HepG2 (cell line): Measurements from ENCODE around the gene GPM6B. TPM values are rescaled to one million over a fixed set of nuclear protein-coding genes. Genes with fewer than 3 reads are reported as not detected.

Experiments
- ATAC-seq: fragments of 200-7000 bp; cut with Tn5 transposase; 3 replicates; pipeline ENCODE4 v1.9.1; 2020; ENCODE audit warnings: mild to moderate bottlenecking, moderate library complexity
- BruUV-seq: library from RNA; stranded (reverse); fragments of 400-500 nt; replicated peaks from 2 replicates; lab custom pipeline; 2021; lab: Mats Ljungman, UMichigan
- CTCF ChIA-PET: fragments of 300-600 bp; formaldehyde crosslinking; extraction: SDS; loops from one replicate; lab custom pipeline; 2021; ENCODE audit warnings: low total read pairs, inconsistent platforms, low intra/inter-chr PET ratio; lab: Yijun Ruan, JAX
- POLR2A ChIA-PET: fragments of 350-600 bp; sonication (Branson Sonifier 250); formaldehyde crosslinking; loops from one replicate; lab custom pipeline; 2020; ENCODE audit warnings: antibody characterized with exemption, inconsistent platforms; lab: Yijun Ruan, JAX
- DNase-seq: peaks from one replicate; pipeline ENCODE4 v3.0.0-alpha.2; 2015; ENCODE audit warnings: low spot score
- FAIRE-seq: peaks from 3 replicates; lab custom pipeline; 2011; peaks lifted over from hg19 to GRCh38; lab: Jason Lieb, UNC
- H2AFZ ChIP-seq: one replicate; pipeline ENCODE4 v1.6.1; 2011; ENCODE audit warnings: low read length, inconsistent platforms
- H3K27ac ChIP-seq: fragments of 300-600 bp; 3 replicates; pipeline ENCODE4 v1.8.0; 2011; ENCODE audit warnings: mixed run types, mild to moderate bottlenecking, mixed read lengths, low read length, inconsistent platforms; ENCODE audit not compliant: insufficient read depth; ENCODE audit errors: extremely low read length
- H3K27me3 ChIP-seq, 2 experiments: fragments of 200-600 bp in 1 of 2; 2 replicates in 1 of 2; 3 replicates in 1 of 2; pipeline versions ENCODE4 v1.6.0 to v1.8.0; 2011; ENCODE audit warnings: low read length in 2 of 2, mild to moderate bottlenecking in 2 of 2, moderate library complexity in 2 of 2, inconsistent platforms in 1 of 2; ENCODE audit not compliant: insufficient read depth in 2 of 2, control insufficient read depth in 1 of 2
- H3K36me3 ChIP-seq, 2 experiments: fragments of 200-600 bp in 1 of 2; replicated peaks in 1 of 2; 2 replicates in 1 of 2; 3 replicates in 1 of 2; pipeline versions ENCODE4 v1.5.1 to v1.8.0; 2011; ENCODE audit warnings: low read length in 2 of 2, inconsistent platforms in 1 of 2; ENCODE audit not compliant: insufficient read depth in 2 of 2, control insufficient read depth in 1 of 2
- H3K4me1 ChIP-seq: 2 replicates; pipeline ENCODE4 v1.5.1; 2012; ENCODE audit warnings: low read length, inconsistent platforms; ENCODE audit not compliant: insufficient read depth
- H3K4me2 ChIP-seq: 2 replicates; pipeline ENCODE4 v1.6.0; 2011; ENCODE audit warnings: low read depth, low read length, inconsistent platforms
- H3K4me3 ChIP-seq, 3 experiments: fragments of 200-600 bp in 1 of 3; sonication (generic), shearing (Covaris generic) in 1 of 3; replicated peaks in 1 of 3; 2 replicates each; pipeline ENCODE4 v1.5.1; 2011 to 2016; ENCODE audit warnings: low read length in 3 of 3, inconsistent platforms in 2 of 3, low read depth in 2 of 3, mild to moderate bottlenecking in 2 of 3, control low read depth in 1 of 3, mixed read lengths in 1 of 3; ENCODE audit not compliant: insufficient read depth in 1 of 3
- H3K79me2 ChIP-seq: one replicate; pipeline ENCODE4 v1.6.1; 2011; ENCODE audit warnings: low read length, inconsistent platforms; ENCODE audit not compliant: insufficient read depth
- H3K9ac ChIP-seq: 2 replicates; pipeline ENCODE4 v1.6.0; 2011; ENCODE audit warnings: mild to moderate bottlenecking, low read depth, low read length, inconsistent platforms; ENCODE audit not compliant: insufficient read depth
- H3K9me3 ChIP-seq: 2 replicates; pipeline ENCODE4 v1.5.1; 2012; ENCODE audit warnings: mild to moderate bottlenecking, low read length
- H4K20me1 ChIP-seq: 2 replicates; pipeline ENCODE4 v1.6.0; 2011; ENCODE audit warnings: inconsistent platforms, mild to moderate bottlenecking, low read length, moderate library complexity; ENCODE audit not compliant: insufficient read depth
- CBX5 ChIP-seq: sonication (generic); formaldehyde crosslinking; IDR thresholded peaks from 2 replicates; pipeline ENCODE4 v1.4.0; 2020; ENCODE audit warnings: missing genetic modification reagents, borderline replicate concordance
- FOXP1 ChIP-seq, 2 experiments: fragments of 450-650 bp in 1 of 2; IDR thresholded peaks; 2 replicates each; pipeline ENCODE4 v1.6.1; 2017 to 2018; ENCODE audit warnings: antibody characterized with exemption in 1 of 2
- GPN1 ChIP-seq: sonication (generic); formaldehyde crosslinking; IDR thresholded peaks from 2 replicates; pipeline ENCODE4 v1.5.1; 2020; ENCODE audit warnings: missing genetic modification reagents, borderline replicate concordance
- ISX ChIP-seq: sonication (generic); formaldehyde crosslinking; conservative IDR thresholded peaks from 2 replicates; pipeline ENCODE4 v1.5.0; 2020; ENCODE audit warnings: missing genetic modification reagents
- KDM5A ChIP-seq: fragments of 200-600 bp; sonication (generic); IDR thresholded peaks from 2 replicates; pipeline ENCODE4 v1.7.0; 2018; ENCODE audit warnings: antibody characterized with exemption, mild to moderate bottlenecking, low read length, borderline replicate concordance
- KMT2A ChIP-seq: sonication (generic); formaldehyde crosslinking; IDR thresholded peaks from 2 replicates; pipeline ENCODE4 v1.4.0; 2020; ENCODE audit warnings: missing genetic modification reagents
- TP53 ChIP-seq: sonication (generic); formaldehyde crosslinking; conservative IDR thresholded peaks from 2 replicates; pipeline ENCODE4 v1.4.0; 2020; ENCODE audit warnings: missing genetic modification reagents
- ZNF598 ChIP-seq: sonication (generic); formaldehyde crosslinking; IDR thresholded peaks from 2 replicates; pipeline ENCODE4 v1.5.1; 2020; ENCODE audit warnings: mild to moderate bottlenecking, missing genetic modification reagents, borderline replicate concordance
- ZNF619 ChIP-seq: sonication (generic); formaldehyde crosslinking; IDR thresholded peaks from 2 replicates; pipeline ENCODE4 v1.4.0; 2020; ENCODE audit warnings: mild to moderate bottlenecking, missing genetic modification reagents
- ZNF766 ChIP-seq: sonication (generic); formaldehyde crosslinking; IDR thresholded peaks from 2 replicates; pipeline ENCODE4 v1.5.0; 2020; ENCODE audit warnings: missing genetic modification reagents, borderline replicate concordance
- ZSCAN22 ChIP-seq: sonication (generic); formaldehyde crosslinking; IDR thresholded peaks from 2 replicates; pipeline ENCODE4 v1.4.0; 2020; ENCODE audit warnings: mild to moderate bottlenecking, missing genetic modification reagents
- WGBS: methylation state at CpG from one replicate; pipeline ENCODE4 v1.1.6; 2017; ENCODE audit warnings: low lambda C conversion rate; 5-methylcytosine and 5-hydroxymethylcytosine counted together
- in situ Hi-C: cut with HindIII; loops from 2 replicates; pipeline ENCODE4 v1.10.0; 2017; ENCODE audit warnings: low pct_unique_long_range_greater_than_20kb; ENCODE audit not compliant: extremely low pct_ligation_motif_present
- intact Hi-C: fragments of 100-400 bp; cut with micrococcal nuclease; formaldehyde crosslinking; loops from one replicate; pipeline ENCODE4 v1.10.0; 2022; ENCODE audit not compliant: unreplicated experiment
- polyA plus RNA-seq, 8 experiments: library from polyadenylated mRNA; depleted of rRNA in 3 of 8; stranded (reverse) in 7 of 8; unstranded in 1 of 8; fragments of >200 nt; fragmentation: Illumina TruSeq in 4 of 8; extraction: Trizol in 4 of 8; gene quantifications; 2 replicates each; pipeline versions ENCODE4 v1.2.1 to v1.2.3, GENCODE V29; 2011 to 2016; ENCODE audit warnings: low read depth in 4 of 8, missing spikeins in 1 of 8, mixed read lengths in 1 of 8; ENCODE audit not compliant: insufficient read depth in 1 of 8
- total RNA-seq, 5 experiments: library from RNA; depleted of rRNA; stranded (reverse); fragments of >200 nt; fragmentation: Illumina TruSeq; extraction: Trizol; gene quantifications; 2 replicates each; pipeline ENCODE4 v1.2.3, GENCODE V29; 2016; ENCODE audit warnings: low read depth in 1 of 5
- TF ChIP-seq, protein P1 (sequence below): sonication (generic); formaldehyde crosslinking; IDR thresholded peaks from 2 replicates; pipeline ENCODE4 v1.5.1; 2020; ENCODE audit warnings: missing genetic modification reagents, mild to moderate bottlenecking, borderline replicate concordance
- TF ChIP-seq, protein P2 (sequence below): IDR thresholded peaks from 2 replicates; pipeline ENCODE4 v1.6.1; 2016
- TF ChIP-seq, protein P3 (sequence below): sonication (generic); formaldehyde crosslinking; IDR thresholded peaks from 2 replicates; pipeline ENCODE4 v1.8.0; 2022; ENCODE audit warnings: mild to moderate bottlenecking, missing genetic modification reagents, moderate library complexity

GPM6B gene
- total and polyA plus RNA-seq, 2 of the 13 experiments (the other 11 are each of a cell fraction or from before 2014, with no cell fraction given): not detected

DNA sequence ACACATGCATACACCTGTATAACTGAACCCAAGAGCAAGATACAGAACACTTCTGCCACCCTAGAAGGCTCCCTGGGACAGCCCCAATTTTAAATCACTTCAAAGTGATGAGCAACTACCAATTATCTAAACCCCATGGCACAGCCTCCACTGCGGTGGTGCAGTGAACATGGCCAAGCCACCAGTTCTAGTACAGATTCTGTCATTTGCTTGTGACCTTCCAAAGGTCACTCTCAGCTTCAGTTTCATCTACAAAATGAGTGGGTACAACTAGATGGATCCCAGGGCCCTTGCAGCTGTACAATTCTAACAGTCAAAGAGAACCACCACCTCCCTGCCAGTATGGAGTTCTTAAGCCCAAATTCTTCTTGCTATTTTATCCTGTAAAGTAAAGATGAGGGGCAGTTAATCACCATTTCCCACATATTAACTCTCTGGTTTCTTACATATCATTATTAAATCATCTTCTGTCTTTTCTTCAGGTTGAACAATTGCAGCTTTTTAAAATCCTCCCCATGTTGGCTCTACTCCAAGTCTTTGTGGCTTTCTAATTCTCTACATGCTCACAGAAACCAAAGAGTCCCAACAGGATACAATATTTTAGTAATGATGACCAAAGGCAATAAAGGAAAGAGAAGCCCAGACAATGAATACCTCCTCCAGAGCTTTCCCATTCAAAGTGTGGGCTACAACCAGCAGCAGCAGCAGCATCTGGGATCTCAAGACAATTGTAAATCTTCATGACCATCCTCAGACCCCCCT is 39.0 kb upstream of the GPM6B start:
- ATAC-seq (no peak), DNase-seq (no peak), FAIRE-seq (no peak)
- in situ Hi-C loops (no loop called here), intact Hi-C loops (no loop called here)
- Histone ChIP-seq H3K27ac (no peak overlapping the region), H3K4me3 (no peak overlapping the region), H3K4me2 (no peak overlapping the region), H4K20me1 (no peaks in the 10 kb centered on the region), H3K27me3 (no peaks in the 10 kb centered on the region), H3K9ac (no peak overlapping the region), H3K4me1 (no peaks in the 10 kb centered on the region), H3K79me2 (no peaks in the 10 kb centered on the region), H2AFZ (no peak overlapping the region), H3K9me3 (no peaks in the 10 kb centered on the region), H3K36me3 (no peaks in the 10 kb centered on the region)
- ChIA-PET POLR2A (no interaction called here), CTCF (no interaction called here)
- TF ChIP-seq, protein P1, sequence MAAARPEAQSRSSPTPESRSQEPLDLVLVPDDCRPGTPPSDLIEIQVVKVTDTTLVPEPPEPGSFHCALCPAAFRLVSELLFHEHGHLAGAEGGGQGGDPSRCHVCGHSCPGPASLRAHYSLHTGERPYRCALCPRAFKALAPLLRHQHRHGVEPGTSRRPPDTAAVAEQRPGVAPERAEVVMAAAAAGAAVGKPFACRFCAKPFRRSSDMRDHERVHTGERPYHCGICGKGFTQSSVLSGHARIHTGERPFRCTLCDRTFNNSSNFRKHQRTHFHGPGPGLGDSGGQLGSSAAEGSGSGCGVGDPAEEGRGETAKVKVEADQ: no peak
- TF ChIP-seq FOXP1 (IDR thresholded peaks at IDR 0.05): no peak
- TF ChIP-seq FOXP1 (CRISPR knock-in tag; IDR thresholded peaks at IDR 0.05): no peak
- TF ChIP-seq ZNF619 (CRISPR knock-in tag): no peak
- TF ChIP-seq ZSCAN22 (CRISPR knock-in tag): no peak
- TF ChIP-seq, protein P2, sequence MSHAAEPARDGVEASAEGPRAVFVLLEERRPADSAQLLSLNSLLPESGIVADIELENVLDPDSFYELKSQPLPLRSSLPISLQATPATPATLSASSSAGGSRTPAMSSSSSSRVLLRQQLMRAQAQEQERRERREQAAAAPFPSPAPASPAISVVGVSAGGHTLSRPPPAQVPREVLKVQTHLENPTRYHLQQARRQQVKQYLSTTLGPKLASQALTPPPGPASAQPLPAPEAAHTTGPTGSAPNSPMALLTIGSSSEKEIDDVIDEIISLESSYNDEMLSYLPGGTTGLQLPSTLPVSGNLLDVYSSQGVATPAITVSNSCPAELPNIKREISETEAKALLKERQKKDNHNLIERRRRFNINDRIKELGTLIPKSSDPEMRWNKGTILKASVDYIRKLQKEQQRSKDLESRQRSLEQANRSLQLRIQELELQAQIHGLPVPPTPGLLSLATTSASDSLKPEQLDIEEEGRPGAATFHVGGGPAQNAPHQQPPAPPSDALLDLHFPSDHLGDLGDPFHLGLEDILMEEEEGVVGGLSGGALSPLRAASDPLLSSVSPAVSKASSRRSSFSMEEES (CRISPR knock-in tag): no peak
- TF ChIP-seq TP53 (CRISPR knock-in tag): no peak
- no peak for TF ChIP-seq GPN1
- TF ChIP-seq KMT2A (CRISPR knock-in tag): no peak
- no peak for TF ChIP-seq KDM5A
- no peak for TF ChIP-seq ISX
- no peak for TF ChIP-seq ZNF766 (CRISPR knock-in tag)
- TF ChIP-seq CBX5: no peak
- no peak for TF ChIP-seq ZNF598 (CRISPR knock-in tag)
- TF ChIP-seq, protein P3, sequence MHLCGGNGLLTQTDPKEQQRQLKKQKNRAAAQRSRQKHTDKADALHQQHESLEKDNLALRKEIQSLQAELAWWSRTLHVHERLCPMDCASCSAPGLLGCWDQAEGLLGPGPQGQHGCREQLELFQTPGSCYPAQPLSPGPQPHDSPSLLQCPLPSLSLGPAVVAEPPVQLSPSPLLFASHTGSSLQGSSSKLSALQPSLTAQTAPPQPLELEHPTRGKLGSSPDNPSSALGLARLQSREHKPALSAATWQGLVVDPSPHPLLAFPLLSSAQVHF: no peak
- no CpG with 5 or more reads among the region's 1 CpG for WGBS
- BruUV-seq: no TSS peak
